Stimulated activated CD4-positive, alpha-beta T cell treated with anti-CD3 and anti-CD28 coated beads, Interleukin-1b, Interleukin-23, amount 100 ng/mL, for 4 hours (primary cell): ENCODE measurements around the gene SPOCK2.
"Not testable (repeated sequence)": the region's sequence is repeated elsewhere in the genome, so short reads cannot be mapped to it uniquely, and the experiment has no call there.

Experiments
- DNase-seq, 2 donors: peaks; one replicate each; pipeline ENCODE4 v3.0.0-alpha.2; 2020; ENCODE audit warnings: low read depth in 2 of 2

Gene SPOCK2

DNA sequence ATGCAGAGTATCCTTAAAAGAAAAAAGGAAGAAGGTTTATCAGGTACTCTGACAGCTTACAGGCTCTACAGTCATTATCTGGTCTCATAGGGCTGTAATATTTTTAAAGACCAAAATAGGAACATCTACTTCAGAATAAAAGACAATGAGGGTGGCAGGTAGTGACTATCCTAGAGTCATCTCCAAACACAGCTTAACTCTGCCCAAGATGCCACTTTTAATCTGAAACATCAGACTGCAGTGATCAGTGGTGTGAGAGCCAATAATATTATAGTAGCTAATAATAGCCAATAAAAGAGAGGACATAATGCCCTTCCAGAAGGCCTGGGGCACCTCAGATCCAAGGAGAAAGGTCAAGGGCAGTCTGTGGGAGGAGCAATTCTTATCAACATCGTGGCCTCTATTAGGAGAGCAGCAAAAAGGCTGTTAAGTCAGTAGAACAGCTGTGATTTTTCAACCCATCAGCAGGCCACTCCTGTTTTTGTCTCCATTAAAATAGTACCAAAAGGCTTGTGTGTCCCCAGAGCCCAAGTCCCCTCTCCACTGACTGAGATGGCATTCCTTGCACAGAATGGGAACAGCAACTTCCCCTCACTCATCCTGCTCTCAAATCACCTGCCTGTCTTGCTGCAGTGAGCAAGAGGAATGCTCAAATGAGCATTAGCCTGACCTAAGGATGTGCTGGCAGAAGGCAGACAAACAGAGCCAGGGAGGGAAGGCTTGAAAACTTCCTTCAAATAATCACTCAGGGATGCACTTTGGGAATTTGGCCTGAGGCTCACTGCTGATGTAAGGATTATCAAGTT is 20.7 kb upstream of the SPOCK2 start:
- DNase-seq, result no peak

DNA sequence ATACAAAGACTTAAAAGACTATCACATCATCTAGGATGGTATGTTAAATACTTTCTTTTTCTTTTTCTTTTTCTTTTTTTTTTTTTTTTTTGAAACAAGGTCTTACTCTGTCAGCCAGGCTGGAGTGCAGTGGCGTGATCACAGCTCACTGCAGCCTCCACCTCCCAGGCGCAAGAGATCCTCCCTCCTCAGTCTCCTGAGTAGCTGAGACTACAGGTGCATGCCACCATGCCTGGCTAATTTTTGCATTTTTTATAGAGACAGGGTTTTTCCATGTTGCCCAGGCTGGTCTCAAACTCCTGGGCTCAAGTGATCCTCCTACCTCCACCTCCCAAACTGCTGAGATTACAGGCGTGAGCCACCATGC is 19.6 kb upstream of the SPOCK2 start:
- DNase-seq, result not testable (repeated sequence)

DNA sequence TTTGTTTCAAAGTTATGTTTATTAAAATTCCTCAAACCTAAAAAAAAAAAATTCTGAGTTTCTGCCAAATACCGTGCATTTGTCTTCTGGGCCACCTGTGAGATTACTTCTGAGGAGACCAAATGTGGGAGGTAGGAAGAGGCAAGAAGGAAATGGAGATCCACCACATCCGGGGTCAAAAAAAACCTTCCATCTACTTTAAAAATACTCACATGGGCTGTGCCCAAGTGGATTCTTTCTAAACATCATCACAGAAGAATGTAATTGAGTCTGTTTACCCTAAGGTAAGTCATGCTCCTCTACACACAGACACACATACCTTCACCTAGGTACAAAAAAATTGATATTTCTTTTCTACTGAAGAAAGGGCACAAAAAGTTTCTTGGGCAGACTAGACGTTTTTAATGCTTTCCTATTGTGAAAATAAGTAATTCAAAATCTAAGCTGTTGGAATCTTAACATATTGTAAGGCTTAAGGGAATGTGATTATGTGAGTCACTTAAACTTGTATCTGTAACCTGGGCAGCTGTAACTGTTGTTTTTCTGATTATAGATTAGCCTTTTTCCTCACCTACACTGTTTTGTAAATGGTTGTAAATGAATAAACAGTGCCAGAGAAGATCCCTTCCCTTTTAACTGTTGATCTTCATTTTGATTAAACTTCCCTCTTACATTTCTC is 19.1 kb upstream of the SPOCK2 start:
- no peak for DNase-seq

DNA sequence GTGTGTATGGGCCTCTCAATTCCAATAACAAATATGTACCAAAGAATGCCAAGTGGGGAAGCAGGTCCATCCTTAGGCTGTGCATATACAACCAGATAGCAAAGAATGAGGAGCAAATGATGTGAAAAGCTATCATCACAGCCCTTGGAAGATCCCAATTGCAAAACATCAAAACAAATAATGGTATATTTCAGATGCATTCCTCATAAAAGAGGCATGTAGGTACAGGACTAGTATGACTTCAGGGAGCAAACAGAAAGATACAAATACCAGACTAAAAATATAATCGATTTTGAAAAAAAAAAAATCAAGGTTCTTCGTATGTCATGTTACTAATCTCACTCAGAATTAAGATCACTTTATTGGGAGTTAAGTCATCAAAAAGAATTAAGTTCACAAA is 18.5 kb upstream of the SPOCK2 start:
- no peak for DNase-seq

DNA sequence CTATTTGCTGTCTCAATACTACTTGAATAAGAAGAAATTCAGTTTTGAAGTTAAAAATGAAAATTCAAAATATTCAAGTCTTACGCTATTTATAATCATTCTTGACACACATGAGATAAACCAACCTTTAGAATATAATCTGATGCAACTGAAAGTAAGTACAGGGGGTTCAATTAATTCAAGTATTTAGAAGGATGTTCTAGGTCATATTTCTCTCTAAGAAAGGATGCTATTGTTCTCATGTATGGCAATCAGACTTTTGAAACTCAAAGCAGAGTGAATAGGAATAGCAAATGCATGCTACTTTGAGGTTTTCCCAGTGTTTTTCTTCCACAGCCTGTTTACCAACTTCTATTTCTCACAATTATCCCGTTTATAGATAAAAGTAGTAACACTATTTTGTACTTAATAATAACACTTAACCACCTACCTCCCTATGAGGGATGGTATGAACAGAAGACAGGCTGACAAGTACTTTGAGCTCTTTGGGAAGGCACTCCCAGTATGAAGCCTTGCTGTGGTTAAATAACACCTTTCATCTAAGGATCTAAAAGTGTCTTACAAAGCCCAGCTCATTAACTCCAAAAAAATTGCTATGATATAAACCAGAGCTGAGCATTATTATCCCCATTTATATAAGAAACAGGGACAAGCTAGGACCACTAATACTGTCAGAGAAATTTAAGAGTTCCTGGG is 18.0 kb upstream of the SPOCK2 start:
- DNase-seq, result no peak

DNA sequence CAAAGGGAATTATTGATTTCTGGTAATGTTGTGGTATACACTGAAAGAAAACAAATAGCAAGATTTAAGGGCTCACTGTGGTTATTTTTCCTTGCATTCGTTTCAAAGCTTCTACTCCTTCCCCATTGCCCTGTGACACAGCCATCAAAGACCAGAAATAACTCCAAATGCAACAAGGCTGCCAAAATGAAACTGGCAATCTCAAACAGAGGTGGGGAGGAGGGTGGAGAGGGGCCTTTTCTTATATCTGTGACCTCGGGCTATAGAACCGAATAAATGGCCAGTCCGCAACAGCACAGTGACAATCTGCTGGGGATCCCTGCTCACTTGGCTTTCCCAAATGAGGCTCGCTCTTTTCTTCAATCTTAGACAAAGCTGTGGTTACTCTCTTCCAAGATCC is 17.4 kb upstream of the SPOCK2 start:
- DNase-seq, result no peak

DNA sequence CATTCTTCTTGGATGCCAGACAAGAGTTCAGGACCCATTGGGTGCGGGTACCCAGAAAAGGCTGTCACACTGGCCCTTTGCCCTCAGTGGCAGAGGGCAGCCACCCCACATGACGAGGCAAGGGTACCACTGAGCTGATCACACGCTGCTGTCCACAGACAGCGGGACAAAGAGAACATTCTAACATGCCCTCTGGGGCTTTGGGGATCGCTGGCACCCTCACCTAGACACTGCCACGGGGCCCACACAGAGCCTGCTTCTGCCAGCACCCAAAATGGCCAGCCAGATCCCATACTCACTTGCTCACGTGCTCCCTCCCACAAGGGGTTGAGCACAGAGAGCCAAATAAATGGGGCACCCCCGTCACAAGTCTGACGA is 16.7 kb upstream of the SPOCK2 start:
- DNase-seq, result no peak

DNA sequence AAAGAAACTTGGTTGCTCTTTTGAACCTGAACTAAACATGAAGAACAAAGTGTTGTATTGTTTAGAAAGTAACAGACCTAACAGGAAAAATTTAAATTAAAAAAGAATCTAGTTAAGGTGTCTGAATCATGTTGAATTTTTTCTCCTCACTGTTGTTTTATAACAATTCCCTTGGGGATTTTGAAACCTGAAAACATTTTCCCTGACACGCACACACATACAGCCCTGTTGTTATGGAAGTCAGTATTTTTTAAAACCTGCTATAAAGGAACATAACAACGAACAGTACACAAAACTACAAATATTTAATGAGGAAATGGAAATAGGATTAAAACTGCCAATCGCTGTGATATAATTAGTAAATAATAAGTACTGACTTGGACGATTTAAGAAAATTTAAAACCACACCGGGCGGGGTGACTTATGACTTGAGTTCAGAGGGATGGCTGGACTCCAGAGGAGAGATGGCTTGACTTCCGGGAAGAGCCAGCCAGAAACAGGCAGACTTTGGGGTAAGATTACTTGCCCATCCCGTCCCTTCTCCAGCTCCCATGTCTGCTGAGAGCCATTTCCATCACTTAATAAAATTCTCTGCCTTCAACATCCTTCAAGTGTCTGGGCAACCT is 16.2 kb upstream of the SPOCK2 start:
- no peak for DNase-seq

DNA sequence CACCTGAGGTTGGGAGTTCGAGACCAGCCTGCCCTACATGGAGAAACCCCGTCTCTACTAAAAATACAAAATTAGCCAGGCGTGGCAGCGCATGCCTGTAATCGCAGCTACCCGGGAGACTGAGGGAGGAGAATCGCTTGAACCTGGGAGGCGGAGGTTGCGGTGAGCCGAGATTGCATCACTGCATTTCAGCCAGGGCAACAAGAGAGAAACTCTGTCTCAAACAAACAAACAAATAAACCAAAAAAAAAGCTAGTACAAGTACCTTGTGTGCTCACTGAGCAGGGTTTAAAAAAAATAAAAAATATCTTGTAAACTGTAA is 11.2 kb upstream of the SPOCK2 start:
- DNase-seq, result no peak

DNA sequence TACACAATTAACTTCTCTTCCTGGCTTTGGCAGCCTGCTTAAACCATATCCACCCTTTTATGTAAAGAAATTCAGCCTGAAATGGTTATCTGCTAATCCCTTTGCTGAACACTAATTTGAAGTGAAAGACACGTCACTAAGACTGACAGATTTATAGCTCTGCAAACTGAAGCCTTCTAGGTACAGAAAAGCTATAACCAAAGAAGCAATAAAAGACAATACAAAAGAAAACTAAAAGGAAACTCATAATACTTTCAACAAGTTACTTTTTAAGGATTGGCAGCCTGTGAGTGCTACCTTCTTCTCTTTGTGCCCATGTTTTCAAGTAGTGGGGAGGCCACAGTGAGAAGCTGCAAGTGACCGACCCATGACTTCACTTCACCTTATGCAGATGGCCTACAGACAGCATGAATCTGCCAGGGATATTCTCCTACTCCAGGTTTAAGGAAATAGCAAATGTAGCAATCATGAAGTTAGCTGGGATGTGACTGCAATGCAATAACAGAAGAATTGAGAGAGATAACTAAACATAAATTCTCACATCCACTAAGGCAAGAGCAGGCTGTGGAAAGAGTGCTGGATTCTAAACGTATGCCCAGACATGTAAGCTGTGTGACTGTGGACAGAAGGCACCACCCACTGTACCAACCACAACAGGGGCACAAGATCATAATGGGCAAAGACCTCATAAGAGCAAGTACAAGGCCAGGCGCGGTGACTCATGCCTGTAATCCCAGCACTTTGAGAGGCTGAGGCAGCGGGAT is 10.7 kb upstream of the SPOCK2 start:
- no peak for DNase-seq

DNA sequence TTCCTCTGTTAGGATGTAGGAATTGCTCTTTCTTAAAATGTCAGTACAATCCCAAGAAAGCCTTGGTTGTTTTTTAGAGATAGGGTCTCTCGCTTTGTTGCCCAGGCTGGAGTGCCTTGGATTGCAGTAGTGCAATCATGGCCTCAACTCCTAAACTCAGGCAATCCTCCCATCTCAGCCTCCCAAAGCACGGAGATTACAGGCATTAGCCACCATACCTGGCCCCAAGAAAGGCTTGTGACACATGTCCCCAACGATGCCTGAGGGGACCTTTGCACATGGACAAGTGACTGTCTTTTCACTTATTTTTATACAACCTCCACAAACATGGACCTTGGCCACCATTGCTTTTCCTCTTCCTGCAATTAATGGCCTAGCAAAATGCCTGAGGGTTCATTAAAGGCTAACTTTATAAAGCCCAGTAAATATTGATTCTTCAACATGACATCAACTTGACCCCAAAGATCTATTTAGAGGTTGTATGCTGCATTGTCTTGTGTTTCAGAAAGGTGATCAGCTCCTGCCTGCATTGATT is 10.0 kb upstream of the SPOCK2 start:
- no peak for DNase-seq

DNA sequence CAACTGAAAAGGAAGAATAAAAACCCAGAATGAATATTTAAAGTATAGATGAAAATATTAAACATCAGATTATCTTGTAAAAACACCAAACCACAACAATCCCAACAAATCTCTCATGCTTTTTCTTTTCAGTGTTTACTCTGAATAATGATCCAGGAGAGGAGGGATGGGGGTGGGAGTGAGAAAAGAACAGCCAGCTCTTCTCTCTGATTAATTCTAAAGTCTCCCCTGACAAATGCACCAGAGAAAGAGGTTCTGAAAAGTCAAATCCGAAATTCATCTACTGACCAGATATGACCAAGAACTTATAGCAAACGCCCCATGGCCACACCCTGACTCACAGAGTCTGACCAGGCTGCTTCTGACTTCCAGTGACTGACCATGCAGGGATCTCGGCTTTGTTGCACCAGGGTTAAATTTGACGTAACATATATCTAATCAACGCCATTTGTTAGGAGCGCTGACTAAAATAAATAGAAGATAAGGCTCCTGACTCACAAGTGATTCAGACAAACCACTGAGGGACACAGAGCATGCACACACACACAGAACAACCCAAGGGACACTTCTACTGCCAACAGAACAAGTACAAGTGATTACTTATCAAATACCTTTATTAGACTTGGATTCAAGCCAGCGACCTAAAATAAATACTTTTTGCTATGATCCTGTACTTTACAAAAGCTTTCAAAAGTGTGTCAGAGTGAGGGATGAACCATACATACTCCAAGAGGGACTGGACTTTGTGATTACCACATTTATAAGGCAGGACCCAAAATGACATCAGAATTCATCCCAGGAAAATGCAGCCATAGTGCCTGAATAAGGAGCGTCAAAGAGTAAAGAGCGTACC is 9.3 kb upstream of the SPOCK2 start:
- no peak for DNase-seq

DNA sequence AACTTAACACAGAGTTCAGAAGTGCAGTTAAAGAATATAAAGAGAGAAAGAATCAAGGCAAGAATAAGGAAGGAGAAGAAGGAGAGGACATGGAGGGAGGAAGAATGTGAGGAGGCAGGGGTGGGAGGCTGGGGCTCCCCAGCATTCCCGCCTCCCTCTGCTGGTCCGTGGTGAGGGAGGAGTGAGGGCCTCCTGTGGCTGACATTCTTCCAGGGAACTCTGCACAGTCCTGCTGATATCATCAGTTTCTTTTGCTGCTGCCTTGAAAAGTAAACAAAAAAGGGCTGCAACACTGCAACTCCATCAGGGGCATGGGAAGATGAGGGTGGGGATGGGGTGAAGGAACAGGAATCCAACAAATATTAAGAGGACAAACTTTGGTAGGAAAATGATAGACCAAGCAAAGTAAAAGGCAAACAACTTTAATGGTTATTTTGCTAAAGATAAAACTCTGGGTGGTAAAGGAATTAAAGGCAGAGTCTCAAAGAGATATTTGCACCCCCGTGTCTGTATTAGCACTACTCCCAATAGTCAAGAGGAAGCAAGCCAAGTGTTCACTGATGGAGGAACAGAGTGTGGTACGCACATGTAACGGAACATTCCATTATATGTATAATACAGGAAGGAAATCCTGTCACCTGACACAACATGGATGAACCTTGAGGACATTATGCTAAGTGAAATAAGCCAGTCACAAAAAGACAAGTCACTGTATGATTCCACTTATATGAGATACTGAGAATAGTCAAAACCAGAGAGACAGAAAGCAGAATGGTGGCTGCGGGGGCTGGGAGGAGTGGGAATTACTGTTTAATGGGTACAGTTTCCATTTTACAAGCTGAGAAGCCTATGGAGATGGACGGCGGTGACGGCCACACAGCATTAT is 8.0 kb upstream of the SPOCK2 start:
- DNase-seq, result no peak

DNA sequence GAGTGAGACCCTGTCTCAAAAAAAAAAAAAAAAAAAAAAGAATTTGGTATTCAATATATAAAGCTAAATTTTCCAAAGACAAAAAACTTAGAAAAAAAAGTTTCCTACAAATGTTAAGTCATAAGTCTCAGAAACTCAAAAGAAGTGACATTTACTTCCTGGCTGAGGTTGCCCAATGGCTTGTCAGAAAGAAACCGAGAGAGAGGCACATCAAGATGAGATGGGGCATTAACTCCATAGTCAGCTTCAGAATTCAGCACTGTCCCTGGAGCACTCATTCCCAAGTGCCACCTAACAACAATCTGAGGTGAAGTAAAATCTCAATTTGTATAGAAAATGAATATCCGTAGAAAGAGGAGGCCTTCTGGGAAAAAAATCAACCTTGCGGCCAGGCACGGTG is 6.8 kb upstream of the SPOCK2 start:
- no peak for DNase-seq

DNA sequence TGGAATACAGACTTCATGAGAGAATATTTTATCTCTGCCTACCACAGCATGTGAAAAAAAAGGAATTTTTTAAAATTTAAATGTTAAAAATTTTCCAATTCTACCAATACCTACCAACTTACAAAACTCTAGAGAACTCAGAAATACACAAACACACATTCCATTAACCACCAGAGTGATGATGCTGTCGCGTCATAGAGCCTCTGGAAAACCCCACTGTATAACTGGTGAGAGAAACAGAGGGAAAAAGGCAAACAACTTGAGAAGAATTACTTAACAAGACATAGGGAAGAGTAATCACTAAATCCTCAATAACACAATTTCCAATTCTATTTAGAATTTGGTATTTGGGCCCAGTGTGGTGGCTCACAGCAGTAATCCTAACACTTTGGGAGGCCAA is 6.2 kb upstream of the SPOCK2 start:
- DNase-seq, result no peak

DNA sequence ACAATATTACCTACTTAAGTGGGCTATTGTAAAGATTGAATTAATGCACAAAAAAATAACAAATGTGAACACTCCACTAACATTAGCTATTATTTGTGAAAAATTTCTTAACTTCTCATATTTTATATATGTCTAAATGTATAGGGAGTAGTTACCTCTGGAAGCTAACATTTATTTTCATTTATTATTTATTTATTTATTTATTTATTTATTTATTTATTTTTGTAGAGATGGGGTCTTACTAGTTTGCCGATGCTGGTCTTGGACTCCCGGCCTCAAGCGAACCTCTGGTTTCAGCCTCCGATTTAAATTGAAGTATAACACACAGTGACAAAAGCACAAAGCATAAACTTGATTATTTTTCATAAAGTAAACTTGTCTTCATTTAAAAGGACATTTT is 5.1 kb upstream of the SPOCK2 start:
- DNase-seq, result no peak

DNA sequence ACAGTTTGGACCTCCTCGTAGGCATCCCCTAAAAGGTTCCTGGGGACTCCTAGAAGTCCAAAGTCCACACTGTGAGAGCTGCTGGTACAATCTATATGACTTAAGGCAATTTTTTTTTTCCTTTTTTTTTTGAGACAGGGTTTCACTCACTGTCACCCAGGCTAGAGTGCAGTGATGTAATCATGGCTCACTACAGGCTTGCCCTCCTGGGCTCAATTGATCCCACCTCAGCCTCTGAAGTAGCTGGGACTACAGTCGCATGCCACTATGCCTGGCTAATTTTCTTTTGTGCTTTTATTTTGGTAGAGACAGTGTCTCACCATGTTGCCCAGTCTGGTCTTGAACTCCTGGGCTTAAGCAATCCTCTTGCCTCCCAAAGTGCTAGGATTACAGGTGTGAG is 4.6 kb upstream of the SPOCK2 start:
- DNase-seq, result no peak

DNA sequence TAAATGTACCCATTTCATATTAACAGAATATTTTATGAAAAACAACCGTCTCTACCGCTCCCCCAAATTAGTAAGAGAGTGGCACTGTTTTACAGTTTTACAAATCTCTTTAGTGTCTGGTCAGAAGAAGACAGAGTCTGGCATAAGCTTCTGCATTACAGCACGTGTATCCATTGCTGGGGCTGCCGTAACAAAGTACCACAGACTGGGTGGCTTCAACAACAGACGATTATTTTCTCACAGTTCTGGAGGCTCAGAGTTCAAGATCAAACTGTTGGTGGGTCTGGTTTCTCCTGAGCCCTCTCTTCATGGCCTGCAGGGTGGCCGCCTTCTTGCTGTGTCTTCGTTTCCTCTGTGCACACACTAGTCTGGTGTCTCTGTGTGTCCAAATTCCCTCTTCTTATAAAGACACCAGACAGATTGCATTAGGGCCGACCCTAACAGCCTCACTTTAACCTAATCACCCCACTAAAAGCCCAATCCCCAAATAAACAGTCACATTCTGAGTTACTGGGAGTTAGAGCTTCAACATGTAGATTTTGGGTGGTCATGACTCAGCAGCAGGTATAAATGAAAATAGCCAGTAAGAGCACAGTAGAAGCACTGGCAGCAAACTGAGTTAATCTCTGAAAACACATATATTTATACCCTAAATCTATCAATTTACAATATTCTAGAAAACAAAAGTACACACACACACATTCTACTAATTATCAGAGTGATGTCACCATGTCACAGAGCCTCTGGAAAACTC is 4.0 kb upstream of the SPOCK2 start:
- no peak for DNase-seq

DNA sequence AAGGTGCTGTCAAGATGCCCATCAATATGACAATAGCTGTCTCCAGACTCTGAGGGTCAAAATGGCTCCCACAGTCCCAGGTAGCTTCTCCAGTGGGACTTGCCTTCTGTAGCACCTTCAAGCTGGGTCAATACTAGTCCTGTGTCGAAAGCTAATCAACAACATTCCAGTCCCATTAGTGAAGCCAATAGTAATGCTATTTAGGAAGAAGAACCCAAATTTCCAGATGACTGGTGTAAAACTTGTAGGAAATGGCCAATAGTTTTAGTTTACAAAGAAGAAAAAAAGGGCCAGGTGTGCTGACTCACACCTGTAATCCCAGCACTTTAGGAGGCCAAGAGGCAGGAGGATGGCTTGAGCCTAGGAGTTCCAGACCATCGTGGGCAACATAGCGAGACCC is 2.0 kb upstream of the SPOCK2 start:
- no peak for DNase-seq
